IMR-90 (cell line): ENCODE data around the gene RELCH. TPM values are rescaled to one million over a fixed set of nuclear protein-coding genes. Genes with fewer than 3 reads are reported as not detected.

Experiments used
- ATAC-seq: fragments of 200-7000 bp; cut with Tn5 transposase; 2 replicates; pipeline ENCODE4 v1.9.1; 2020; ENCODE audit warnings: low read depth, mild to moderate bottlenecking, moderate library complexity
- BruUV-seq: library from RNA; stranded (reverse); fragments of 400-500 nt; replicated peaks from 2 replicates; lab custom pipeline; 2021; lab: Mats Ljungman, UMichigan
- CTCF ChIA-PET: fragments of 300-600 bp; formaldehyde crosslinking; extraction: SDS; loops from one replicate; lab custom pipeline; 2021; ENCODE audit warnings: antibody characterized with exemption; lab: Yijun Ruan, JAX
- POLR2A ChIA-PET: fragments of 300-600 bp; sonication (Branson Sonifier 250); formaldehyde crosslinking; loops from one replicate; lab custom pipeline; 2022; ENCODE audit warnings: antibody characterized with exemption; ENCODE audit not compliant: unreplicated experiment; lab: Charles Lee
- DNase-seq: peaks from one replicate; pipeline ENCODE4 v3.0.0; 2013
- H2AFZ ChIP-seq: replicated peaks from 2 replicates; pipeline ENCODE3; 2013; ENCODE audit warnings: low read length, mild to moderate bottlenecking; ENCODE audit not compliant: poor library complexity
- H2AK5ac ChIP-seq: 2 replicates; pipeline ENCODE4 v1.6.1; 2013; ENCODE audit warnings: low read depth, low read length, inconsistent platforms
- H2AK9ac ChIP-seq: replicated peaks from 2 replicates; pipeline ENCODE3; 2013; ENCODE audit warnings: mild to moderate bottlenecking, low read depth, low read length, moderate library complexity; ENCODE audit not compliant: poor library complexity
- H2BK120ac ChIP-seq: 2 replicates; pipeline ENCODE4 v1.6.1; 2013; ENCODE audit warnings: low read depth, low read length, inconsistent platforms
- H2BK15ac ChIP-seq: 3 replicates; pipeline ENCODE4 v1.6.1; 2013; ENCODE audit warnings: low read depth, low read length, inconsistent platforms
- H2BK20ac ChIP-seq: 2 replicates; pipeline ENCODE4 v1.6.1; 2013; ENCODE audit warnings: low read depth, mild to moderate bottlenecking, inconsistent platforms, low read length, moderate library complexity
- H2BK5ac ChIP-seq: 2 replicates; pipeline ENCODE4 v1.6.1; 2013; ENCODE audit warnings: mild to moderate bottlenecking, low read depth, low read length, inconsistent platforms; ENCODE audit not compliant: poor library complexity, severe bottlenecking
- H3K14ac ChIP-seq: replicated peaks from 2 replicates; pipeline ENCODE4 v1.6.1; 2013; ENCODE audit warnings: low read depth, low read length, inconsistent platforms
- H3K18ac ChIP-seq: 2 replicates; pipeline ENCODE4 v1.6.1; 2013; ENCODE audit warnings: low read depth, low read length, control low read depth
- H3K23ac ChIP-seq: 2 replicates; pipeline ENCODE4 v1.6.1; 2013; ENCODE audit warnings: low read depth, low read length, inconsistent platforms
- H3K27ac ChIP-seq: 2 replicates; pipeline ENCODE4 v1.5.1; 2013; ENCODE audit warnings: mild to moderate bottlenecking, control low read depth, low read length; ENCODE audit not compliant: insufficient read depth
- H3K27me3 ChIP-seq: 2 replicates; pipeline ENCODE4 v1.6.1; 2013; ENCODE audit warnings: low read length; ENCODE audit not compliant: control insufficient read depth, insufficient read depth
- H3K36me3 ChIP-seq: 2 replicates; pipeline ENCODE4 v1.6.1; 2013; ENCODE audit warnings: low read length, mixed read lengths; ENCODE audit not compliant: control insufficient read depth, insufficient read depth
- H3K4ac ChIP-seq: 2 replicates; pipeline ENCODE4 v1.6.1; 2013; ENCODE audit warnings: low read depth, low read length, inconsistent platforms
- H3K4me1 ChIP-seq: 2 replicates; pipeline ENCODE4 v1.6.1; 2013; ENCODE audit warnings: low read length, mixed read lengths; ENCODE audit not compliant: control insufficient read depth, insufficient read depth
- H3K4me2 ChIP-seq: 2 replicates; pipeline ENCODE4 v1.6.1; 2013; ENCODE audit warnings: low read depth, mild to moderate bottlenecking, control low read depth, low read length, moderate library complexity
- H3K4me3 ChIP-seq: 2 replicates; pipeline ENCODE4 v1.5.1; 2013; ENCODE audit warnings: low read depth, mild to moderate bottlenecking, control low read depth, low read length, moderate library complexity; ENCODE audit not compliant: insufficient read depth
- H3K56ac ChIP-seq: 2 replicates; pipeline ENCODE4 v1.6.1; 2013; ENCODE audit warnings: low read length, inconsistent platforms; ENCODE audit not compliant: insufficient read depth; ENCODE audit errors: extremely low read depth
- H3K79me1 ChIP-seq, 2 experiments: 2 replicates each; pipeline ENCODE4 v1.6.1; 2013; ENCODE audit warnings: low read length in 2 of 2, inconsistent platforms in 1 of 2, low read depth in 1 of 2
- H3K9ac ChIP-seq: 2 replicates; pipeline ENCODE4 v1.6.1; 2013; ENCODE audit warnings: low read depth, low read length, control low read depth
- H3K9me1 ChIP-seq: 2 replicates; pipeline ENCODE4 v1.6.1; 2013; ENCODE audit warnings: low read length, inconsistent platforms; ENCODE audit not compliant: insufficient read depth
- H3K9me3 ChIP-seq: 2 replicates; pipeline ENCODE4 v1.6.1; 2013; ENCODE audit warnings: low read length; ENCODE audit not compliant: control insufficient read depth, insufficient read depth
- H4K20me1 ChIP-seq: 2 replicates; pipeline ENCODE4 v1.6.1; 2013; ENCODE audit warnings: low read length, inconsistent platforms; ENCODE audit not compliant: insufficient read depth
- H4K5ac ChIP-seq: 2 replicates; pipeline ENCODE4 v1.6.1; 2013; ENCODE audit warnings: mild to moderate bottlenecking, low read depth, low read length, control low read depth
- H4K8ac ChIP-seq, 2 experiments: 2 replicates each; pipeline ENCODE4 v1.6.1; 2013; ENCODE audit warnings: low read depth in 2 of 2, low read length in 2 of 2, control low read depth in 1 of 2, inconsistent platforms in 1 of 2
- H4K91ac ChIP-seq: 2 replicates; pipeline ENCODE4 v1.6.1; 2013; ENCODE audit warnings: low read depth, low read length, inconsistent platforms; ENCODE audit not compliant: insufficient read depth
- CEBPB ChIP-seq: IDR thresholded peaks from 2 replicates; pipeline ENCODE4 v1.6.1; 2012; ENCODE audit warnings: low read depth, low read length, improper control_type of control experiment
- NFE2L2 ChIP-seq: fragments of 150-350 bp; IDR thresholded peaks from 2 replicates; pipeline ENCODE4 v1.6.1; 2016; ENCODE audit warnings: low read depth, mild to moderate bottlenecking, low read length
- RCOR1 ChIP-seq: IDR thresholded peaks from 2 replicates; pipeline ENCODE4 v1.6.1; 2012; ENCODE audit warnings: mild to moderate bottlenecking, low read length, improper control_type of control experiment; ENCODE audit not compliant: insufficient replicate concordance
- SMC3 ChIP-seq: fragments of 150-350 bp; IDR thresholded peaks from 2 replicates; pipeline ENCODE4 v1.6.1; 2016; ENCODE audit warnings: low read depth, mild to moderate bottlenecking, antibody characterized with exemption, low read length, moderate library complexity
- dilution Hi-C: fragments of 300-500 bp; cut with HindIII; formaldehyde crosslinking; loops from one replicate; pipeline ENCODE4 v1.14.3; 2018; ENCODE audit warnings: low sequenced_read_pairs; ENCODE audit not compliant: unreplicated experiment
- in situ Hi-C: fragments of 300-500 bp; cut with MboI; formaldehyde crosslinking; loops from 3 replicates; pipeline ENCODE4 v1.14.3; 2019; ENCODE audit warnings: low sequenced_read_pairs, inconsistent platforms, mixed read lengths
- intact Hi-C: fragments of 100-400 bp; cut with micrococcal nuclease; formaldehyde crosslinking; loops from 2 replicates; pipeline ENCODE4 v1.10.0; 2022
- polyA plus RNA-seq, 3 experiments: library from polyadenylated mRNA; depleted of rRNA; stranded (reverse); fragments of >200 nt; gene quantifications; 2 replicates each; pipeline ENCODE4 v1.2.3, GENCODE V29; 2012; ENCODE audit warnings: low replicate concordance in 1 of 3
- total RNA-seq: library from RNA; depleted of rRNA; stranded (reverse); fragments of >200 nt; gene quantifications from 2 replicates; pipeline ENCODE4 v1.2.3, GENCODE V29; 2012

Gene RELCH
- total and polyA plus RNA-seq, 2 of the 4 experiments (the other 2 are of a cell fraction), result 14.4 to 52.5 TPM

GRCh38 chr18:62258616-62259015, 71.6 kb downstream of the RELCH start:
- Histone ChIP-seq H4K20me1 (no peaks in the 10 kb centered on the region), H4K8ac (no peak overlapping the region), H4K5ac (no peak overlapping the region), H3K4me2 (no peak overlapping the region), H2BK20ac (no peak overlapping the region), H2AK5ac (no peak overlapping the region), H3K56ac (no peak overlapping the region), H3K36me3 (peaks cover 12% of the 10 kb centered on the region), H3K18ac (no peak overlapping the region), H2BK5ac (no peak overlapping the region), H3K9me1 (no peaks in the 10 kb centered on the region), H2BK15ac (no peak overlapping the region), H3K79me1 (0 out of 4 replicates have a peak, but pooled peaks cover 0 to 3% of the 10 kb centered on the region in 2 experiments), H3K27ac (no peak overlapping the region), H3K4me1 (peaks cover 2% of the 10 kb centered on the region; the same call in 1 of the 2 replicates), H2BK120ac (no peak overlapping the region), H3K23ac (no peak overlapping the region), H2AK9ac (no peak overlapping the region), H2AFZ (no peak overlapping the region), H3K9ac (no peak overlapping the region), H3K4ac (no peak overlapping the region), H3K9me3 (no peaks in the 10 kb centered on the region), H4K91ac (no peak overlapping the region), H3K14ac (no peak overlapping the region), H3K27me3 (no peaks in the 10 kb centered on the region), H3K4me3 (no peak overlapping the region)
- intact Hi-C loops (no loop called here), dilution Hi-C loops (no loop called here), in situ Hi-C loops (no loop called here)
- BruUV-seq, result no TSS peak
- ATAC-seq (no peak), DNase-seq (no peak)
- TF ChIP-seq CEBPB, result no peak
- no peak for TF ChIP-seq NFE2L2
- TF ChIP-seq RCOR1, result no peak
- TF ChIP-seq SMC3, result no peak
- CTCF ChIA-PET, result interaction anchor here (1.7 kb wide), 1 partner anchor 9 kb away, joined by 6 read pairs; no protein-coding TSS in a partner anchor
- POLR2A ChIA-PET, result no interaction called here
